NAMALWA (cell line): Measurements from ENCODE around the gene TNFRSF19.

ENCODE experiments used
- DNase-seq: peaks from one replicate; pipeline ENCODE4 v3.0.0-alpha.2; 2015; ENCODE audit warnings: low spot score

Gene TNFRSF19

DNA sequence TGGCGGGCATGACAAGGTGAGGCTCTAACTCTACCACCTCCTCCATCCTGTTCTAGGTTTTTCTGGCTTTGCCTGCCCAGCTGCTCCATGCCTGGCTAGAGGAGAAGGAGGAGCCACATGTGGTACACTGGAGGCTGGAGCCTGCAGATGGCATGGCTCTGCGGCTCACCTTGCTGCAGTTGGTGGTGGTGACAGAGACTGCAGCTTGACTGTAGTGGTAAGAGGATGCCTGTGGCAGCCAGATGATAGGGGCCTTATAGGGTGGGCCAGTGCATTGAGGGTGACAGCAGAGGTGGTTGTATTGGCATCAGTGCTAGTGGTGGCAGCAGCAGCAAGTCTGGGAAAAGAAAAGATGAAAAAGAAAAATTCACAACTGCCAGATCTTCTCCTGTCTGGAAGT, 146.2 kb downstream of the TNFRSF19 start:
- DNase-seq, result no peak

GRCh38 chr13:23718996-23719395, 148.8 kb downstream of the TNFRSF19 start:
- no peak for DNase-seq

DNA sequence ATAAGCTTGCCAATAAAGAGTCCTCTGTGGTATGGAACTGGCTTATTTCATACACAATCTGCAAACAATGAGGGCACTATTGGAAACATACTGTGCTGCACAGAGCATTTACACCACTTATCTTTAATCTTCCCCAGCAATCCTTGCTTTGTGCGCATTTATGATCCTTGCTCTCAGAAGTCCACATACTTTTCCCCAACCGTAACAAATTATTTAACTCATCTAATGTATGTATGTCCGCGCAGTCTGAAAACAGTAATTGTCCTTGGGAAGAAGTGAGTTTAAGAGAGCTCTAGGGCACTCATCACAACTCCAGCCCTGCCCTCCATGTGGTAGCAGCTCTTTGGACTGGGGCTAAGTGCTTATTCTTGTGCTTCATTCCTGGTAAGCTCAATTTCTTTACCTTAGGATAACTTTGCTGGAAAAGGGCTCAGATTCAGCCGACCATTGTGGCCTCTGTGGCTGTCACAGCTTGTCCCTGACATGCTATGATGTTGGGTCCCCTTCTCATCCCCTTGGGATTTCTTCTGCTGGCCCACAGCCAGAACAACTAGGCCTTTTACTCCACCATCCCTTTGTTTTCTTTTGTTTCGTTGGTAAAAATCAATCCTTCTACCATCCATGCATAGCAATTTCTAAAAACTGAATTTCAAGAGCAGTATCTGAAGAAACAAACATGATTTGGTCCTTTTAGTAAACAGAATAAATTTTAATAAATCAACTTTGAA, 152.7 kb downstream of the TNFRSF19 start:
- DNase-seq, result no peak

DNA sequence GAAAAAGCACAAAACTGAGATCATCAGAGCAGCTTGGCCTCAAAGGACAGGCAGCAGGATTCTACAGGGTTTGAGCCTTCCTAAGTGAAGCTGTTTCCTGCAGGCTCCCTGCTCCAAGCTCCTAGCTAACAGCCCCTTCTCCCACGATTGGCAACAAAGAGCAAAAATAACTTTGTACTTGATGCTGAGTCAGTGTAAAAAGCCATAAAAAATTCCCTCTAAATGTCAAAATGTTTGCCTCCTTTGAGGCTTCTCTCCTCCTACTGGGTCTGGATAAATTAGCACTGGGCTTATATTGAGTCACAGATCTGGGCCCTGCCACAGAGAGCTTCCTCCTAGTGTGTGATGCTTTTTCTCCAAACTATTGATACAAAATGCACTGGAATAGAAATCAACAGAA, 153.3 kb downstream of the TNFRSF19 start:
- no peak for DNase-seq

DNA sequence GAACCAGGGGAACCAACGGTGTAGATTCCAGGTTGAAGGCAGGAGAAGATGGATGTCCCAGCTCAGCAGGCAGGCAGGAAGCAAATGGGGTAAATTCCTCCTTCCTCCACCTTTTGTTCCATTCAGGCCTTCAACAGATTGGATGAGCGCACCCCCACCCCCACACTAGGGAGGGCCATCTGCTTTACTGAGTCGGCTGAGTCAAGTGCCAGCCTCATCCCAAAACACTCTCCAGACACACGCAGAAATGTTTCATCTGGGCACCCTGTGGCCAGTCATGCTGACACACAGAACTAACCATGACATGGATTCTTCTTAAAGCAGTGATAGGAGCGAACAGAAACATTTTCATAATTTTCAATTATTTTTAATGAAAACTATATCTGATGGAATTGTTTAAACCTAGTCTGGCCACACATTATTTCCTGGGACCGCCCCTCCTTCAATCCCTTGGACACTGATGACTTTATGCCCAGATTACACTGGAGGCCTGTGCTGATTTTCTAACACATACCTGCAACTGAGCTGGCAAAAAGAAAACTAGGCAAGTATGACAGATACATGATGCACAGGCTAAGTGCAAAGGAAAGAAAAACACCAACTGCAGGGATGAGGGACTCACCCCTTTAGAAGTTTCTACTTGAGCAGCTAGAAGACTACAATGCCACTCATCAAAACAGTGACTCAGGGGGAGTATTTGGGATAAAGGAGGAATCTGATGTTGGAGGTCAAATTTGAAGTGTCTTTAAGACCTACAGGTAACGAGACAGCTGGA, 154.2 kb downstream of the TNFRSF19 start:
- no peak for DNase-seq
